HG03139 (cell line): ENCODE measurements around the gene PAQR3.

Experiments
- ATAC-seq: cut with Tn5 transposase; IDR thresholded peaks from one replicate; pipeline ENCODE4 v1.9.1; 2021; ENCODE audit not compliant: unreplicated experiment

PAQR3 gene, protein sequence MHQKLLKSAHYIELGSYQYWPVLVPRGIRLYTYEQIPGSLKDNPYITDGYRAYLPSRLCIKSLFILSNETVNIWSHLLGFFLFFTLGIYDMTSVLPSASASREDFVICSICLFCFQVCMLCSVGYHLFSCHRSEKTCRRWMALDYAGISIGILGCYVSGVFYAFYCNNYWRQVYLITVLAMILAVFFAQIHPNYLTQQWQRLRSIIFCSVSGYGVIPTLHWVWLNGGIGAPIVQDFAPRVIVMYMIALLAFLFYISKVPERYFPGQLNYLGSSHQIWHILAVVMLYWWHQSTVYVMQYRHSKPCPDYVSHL

DNA sequence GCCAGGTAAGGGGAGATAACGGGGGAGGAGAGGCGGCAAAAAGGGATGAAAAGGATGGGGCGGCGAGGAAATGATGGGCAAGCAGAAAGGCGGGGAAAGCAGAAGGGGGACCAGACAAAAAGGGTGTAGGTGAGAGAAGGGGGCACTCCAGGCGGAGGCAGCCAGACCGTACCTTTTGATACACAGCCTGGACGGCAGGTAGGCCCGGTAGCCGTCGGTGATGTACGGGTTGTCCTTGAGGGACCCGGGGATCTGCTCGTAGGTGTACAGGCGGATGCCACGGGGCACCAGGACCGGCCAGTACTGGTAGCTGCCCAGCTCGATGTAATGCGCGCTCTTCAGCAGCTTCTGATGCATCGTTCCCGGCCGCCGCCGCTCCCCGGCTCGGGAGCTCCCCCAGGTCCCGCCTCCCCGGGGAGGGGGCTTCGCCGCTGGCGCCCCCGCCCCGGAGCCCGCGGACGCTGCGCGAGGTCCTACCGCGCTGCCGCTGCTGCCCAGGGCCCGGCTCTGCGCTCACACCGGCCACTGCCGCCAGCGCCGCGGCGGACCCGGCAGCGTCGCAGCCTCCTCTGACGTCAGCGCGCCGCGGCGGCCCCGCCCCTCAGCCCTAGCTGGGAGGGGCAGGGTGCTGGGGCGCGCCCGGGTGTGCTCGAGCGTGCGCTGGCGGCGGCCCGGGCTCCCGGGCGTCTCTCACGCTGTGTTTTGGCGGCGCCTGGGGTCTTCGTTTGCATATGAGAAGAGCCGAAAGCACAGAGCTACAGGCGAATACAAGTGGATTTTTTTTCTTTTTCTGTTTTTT, at the start of gene PAQR3:
Gene PAQR3 (minus strand): TSS at position 571 of the 799 bp plus-strand sequence. CDS start 214 bp downstream, at position 357.
- ATAC-seq: peak; percentile 97

DNA sequence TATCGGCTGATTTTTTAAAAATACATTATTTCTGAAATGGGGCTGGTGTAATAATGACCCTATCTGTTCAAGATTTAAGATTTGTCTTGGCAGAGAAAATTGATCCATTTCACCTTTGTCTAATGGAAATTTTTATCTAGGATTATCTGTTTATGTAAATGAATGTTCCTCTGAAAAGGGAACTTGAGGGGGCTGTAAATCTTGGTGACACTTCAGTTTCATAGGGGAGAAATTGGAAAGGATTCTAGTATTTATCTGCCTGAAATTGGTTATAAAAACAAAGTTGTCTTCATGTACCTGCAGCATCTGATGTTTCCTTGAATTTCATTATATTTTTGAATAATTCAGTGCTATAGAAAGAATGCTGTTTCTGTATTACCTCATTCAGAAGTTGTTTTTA, 48.4 kb upstream of the PAQR3 start:
- no peak for ATAC-seq

DNA sequence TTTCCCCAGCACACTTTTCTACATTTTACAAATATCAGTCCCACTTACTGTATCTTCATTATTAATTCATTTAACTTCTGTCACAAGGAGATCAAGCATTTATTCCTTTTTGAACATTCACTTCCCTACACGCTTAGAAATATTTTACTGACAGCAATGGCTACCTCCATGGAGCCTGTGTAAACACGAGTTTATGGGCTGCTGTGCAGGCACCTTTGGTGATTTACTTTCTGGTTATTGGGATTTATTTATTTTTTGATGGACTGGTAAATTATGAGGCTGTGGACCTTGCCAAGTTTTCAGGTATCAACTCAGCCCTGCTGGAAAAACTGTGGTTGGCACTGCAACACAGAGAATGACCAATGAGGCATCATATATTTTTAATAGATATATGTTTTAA, 45.4 kb upstream of the PAQR3 start:
- ATAC-seq: no peak

DNA sequence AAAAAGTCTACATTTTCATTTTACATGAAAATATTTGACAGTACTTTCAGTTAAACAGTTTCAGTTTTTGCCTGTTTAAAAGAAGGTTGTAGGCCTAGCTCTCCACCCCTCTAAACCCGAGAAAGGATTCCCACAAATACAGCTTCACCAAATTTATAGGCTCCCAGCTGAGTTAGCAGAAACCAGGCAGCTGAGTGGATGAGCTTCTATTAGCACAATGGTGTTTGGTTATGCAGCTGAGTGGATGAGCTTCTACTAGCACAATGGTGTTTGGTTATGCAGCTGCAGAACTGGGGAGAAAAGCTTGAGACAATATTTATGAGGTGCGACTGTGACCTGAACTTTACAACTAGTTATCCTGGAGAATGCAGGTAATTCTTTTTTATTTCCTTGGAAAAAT, 36.6 kb upstream of the PAQR3 start:
- no peak for ATAC-seq

DNA sequence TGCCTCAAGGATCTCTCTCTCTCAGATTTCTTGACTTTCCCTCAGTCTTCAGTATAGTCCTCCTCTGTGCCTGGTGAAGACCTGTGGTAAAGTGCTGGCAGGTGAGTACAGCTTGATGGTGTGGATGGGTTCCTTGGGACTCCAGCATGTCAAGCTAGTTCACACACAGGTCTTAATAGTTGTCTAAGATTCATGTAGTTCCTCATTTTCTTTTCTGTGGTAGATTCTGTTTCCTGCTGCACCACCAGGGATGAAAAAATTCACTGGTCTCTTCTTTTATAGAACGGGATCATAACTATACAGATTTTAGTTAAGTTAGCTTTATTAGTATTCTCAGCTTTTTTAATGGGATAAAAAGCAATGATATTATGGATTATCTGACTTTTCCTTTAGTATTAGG, 32.5 kb upstream of the PAQR3 start:
- no peak for ATAC-seq

DNA sequence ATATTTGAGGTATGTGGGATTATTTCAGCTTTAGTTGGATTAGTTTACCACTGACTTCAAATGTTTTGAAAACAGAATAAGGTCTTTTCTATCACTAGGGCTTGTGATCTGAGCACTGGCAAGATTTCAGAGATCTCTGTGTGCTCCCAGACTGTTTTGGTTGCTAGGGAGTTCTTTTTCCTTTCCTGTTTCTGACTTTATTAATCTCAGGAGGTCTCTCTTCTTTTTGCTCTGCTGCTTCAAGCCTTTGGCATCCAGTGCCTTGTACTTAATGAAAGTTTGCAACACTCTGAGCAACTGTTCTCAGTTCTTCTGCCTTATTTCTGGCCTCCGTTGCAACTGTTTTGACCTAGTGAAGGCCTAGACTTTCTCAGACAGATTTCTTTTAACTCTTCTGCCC, 32.1 kb upstream of the PAQR3 start:
- ATAC-seq: no peak

DNA sequence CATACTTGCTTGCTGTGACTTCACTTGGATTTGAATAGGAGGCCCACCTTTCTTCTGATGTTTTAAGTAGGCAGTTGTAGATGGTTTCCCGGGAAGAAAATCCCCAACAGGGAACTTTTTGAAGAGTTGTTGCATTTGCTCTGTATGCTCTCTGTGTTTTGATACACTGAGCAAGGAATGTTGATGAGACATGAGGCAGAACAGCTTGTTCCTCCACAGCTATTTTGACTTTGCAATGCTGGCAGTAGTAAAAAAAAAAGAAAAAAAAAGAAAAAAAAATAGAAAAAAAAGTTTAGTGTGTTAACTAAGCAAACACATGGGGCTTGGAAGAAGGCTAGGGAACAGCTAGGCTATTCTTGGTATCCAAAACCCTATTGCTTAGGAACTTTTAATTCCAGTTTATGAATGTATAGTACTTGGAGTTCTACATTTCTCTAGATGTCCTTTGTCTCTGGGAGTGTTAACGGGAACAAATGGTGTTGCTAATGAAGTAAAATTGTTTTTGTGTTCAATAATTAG, 23.4 kb upstream of the PAQR3 start:
- ATAC-seq: no peak

DNA sequence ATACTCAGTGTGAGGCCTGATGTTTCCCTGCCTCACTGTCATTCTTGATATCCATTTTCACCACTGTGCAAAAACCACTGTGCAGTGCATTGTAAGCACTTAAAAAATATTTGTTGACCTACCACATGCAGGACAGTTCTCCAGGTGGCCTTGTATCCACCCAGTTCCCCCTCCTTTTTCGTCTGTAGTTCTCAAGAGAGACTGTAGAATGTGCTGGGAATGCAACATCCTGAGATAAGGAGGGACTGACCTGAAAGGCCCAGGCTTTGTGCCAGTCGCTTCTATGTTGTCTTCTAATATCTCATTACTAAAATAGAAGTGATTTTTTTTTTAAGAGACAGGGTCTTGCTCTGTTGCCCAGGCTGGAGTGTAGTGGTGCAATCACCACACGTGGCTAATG, 21.7 kb upstream of the PAQR3 start:
- no peak for ATAC-seq

DNA sequence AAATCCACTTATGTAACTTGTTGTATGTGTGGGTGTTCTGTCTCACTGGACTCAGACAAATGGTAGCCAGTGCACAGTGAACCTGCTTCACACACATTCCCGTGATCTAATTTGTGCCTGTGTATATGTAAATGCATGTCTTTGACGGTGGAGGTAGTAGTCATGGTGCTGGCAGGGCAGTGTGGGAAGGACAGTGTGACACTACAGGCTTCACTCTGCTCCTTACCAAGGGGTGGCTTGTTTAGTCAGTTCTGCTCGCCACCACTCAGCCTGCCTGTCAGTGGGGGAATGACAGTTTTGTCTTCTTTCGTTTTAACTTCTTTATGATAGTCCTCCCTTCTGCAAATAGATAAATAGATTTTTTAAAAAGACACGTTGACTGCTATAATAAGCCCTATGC, 17.7 kb upstream of the PAQR3 start:
- no peak for ATAC-seq

DNA sequence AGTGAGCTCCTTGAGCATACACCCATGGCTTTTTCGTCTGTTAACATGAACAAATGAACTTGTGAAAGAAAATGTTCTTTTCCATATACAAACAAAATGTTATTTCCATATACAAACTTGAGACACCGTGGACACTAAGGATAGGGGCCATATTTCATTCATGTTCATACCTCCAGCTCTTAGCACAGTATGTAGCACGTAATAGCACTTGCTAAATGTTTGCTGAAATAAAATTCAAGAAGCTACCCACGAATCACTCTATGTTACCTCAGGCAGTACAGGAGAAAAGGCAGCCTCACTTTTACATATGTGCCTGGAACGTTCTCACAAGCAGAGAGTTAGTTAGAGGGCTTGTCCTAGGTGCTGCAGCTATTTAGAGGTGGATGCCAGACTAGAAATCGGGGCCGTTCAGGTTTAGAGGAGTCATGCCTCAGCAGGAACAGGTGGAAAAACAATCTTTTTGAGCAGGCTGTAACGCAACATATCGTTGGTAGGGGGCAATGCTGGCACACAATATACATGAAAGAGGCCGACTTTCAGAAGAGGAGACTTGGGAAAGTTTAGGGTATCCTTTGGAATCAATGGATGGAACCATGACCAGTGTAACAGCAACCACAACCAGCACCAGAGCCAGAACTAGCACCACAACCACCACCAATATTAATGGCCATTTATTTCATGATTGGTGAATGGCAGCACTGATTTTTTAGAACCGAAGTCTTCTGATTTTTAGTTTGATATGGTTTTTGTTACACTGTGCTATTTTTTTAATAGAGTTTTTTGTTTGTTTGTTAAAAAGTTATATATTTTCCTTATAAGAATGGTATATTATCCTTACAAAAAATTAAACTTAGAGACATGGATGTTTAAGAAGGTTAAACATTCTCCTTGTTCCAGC, 14.8 kb upstream of the PAQR3 start:
- ATAC-seq: no peak

DNA sequence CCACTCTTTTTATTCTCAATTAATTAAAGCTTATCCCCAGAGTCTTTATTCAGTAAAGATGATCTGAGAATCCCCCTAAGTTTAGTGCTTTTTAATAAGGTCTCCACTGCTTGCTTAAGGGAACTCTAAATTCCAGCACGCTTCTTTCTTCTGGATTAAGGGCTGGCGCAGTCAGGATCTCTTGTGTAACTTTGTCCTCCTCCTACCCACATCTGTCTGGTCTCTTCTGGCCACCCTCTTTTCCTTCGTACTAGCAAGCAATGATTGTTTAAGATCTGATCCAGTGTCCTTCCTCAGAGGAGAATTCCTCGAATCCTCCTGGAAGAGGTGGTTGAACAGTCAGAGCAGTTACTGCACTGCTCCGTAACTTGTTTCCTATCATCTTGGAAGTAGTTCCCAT, 14.0 kb upstream of the PAQR3 start:
- no peak for ATAC-seq

DNA sequence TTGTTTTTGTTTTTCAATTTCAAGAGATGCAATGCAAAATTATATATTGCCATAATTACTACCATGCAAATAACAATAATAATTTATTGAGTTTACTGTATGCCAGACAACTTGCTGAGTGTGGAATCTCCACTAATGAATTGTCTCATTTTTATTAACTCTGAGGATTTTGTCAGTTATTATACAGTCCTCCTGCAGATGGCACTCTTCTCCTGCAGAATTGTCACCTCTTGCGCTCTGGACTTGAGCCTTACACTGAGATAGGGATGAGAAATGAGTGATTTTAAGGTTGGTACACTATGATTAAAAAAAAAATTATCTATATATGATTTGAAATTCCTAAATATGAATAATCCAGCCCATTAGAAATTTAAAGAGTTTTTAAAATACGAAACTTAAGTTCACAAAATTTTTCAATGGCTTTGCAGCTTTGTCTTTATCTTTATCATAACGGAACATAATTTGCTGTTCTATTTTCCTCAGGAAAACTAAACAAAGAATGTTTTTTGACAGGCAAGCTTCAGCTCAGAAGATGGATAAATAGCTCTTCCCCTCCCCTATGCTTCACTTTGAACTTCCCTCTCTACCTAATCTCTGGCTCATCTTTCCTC, 12.7 kb upstream of the PAQR3 start:
- ATAC-seq: peak; percentile 69

DNA sequence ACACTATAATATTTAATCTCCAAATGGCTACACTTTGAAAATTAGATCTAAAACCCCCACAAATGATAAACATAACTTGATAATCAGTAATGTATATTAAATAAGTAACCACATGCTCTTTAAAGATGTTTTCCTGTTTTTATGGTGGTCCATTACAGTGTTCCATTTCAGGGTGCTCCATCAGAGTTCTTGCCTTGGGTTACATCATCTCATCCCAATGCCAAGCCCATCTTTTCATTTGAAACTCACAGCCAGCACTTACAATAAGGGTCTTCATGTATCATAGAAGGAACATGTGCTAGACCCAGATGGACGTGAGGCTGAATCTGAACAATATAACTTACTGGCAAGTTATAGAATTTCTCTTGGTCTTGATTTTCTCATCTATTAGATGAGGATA, 10.5 kb upstream of the PAQR3 start:
- ATAC-seq: no peak

DNA sequence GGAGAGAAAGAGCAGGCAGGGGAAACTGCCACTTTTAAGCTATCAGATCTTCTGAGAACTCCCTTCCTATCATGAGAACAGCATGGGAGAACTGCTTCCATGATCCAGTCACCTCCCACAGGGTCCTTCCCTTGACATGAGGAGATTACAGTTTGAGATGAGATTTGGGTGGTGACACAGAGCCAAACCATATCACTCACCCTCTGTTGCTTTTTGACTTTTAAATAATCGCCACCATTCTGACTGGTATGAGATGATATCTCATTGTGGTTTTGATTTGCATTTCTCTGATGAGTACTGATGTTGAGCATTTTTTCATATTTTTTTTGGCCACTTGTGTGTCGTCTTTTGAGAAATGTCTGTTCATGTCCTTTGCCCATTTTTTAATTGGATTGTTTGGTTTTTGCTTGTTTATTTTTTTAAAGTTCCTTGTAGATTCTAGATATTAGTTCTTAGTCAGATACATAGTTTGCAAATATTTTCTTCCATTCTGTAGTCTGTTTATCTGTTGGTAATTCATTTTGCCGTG, 6.5 kb upstream of the PAQR3 start:
- no peak for ATAC-seq

DNA sequence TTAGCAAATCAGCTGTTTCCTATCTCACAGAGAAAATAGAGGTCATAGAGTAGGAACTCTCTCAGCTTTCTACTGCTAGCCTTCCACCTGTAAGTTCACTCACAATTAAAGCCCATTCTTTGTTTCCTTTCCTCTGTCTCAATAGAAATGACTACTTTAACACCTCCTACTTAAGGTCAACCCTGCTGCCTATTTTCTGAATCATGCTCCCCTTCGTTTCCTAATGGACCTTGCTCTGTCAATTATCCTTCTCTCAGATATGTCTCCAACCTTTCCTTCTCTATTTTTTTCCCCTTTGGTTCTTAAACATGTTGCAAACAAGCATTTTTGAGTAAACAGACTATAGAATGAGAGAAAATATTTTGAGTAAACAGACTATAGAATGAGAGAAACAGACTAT, 5.1 kb upstream of the PAQR3 start:
- ATAC-seq: no peak

DNA sequence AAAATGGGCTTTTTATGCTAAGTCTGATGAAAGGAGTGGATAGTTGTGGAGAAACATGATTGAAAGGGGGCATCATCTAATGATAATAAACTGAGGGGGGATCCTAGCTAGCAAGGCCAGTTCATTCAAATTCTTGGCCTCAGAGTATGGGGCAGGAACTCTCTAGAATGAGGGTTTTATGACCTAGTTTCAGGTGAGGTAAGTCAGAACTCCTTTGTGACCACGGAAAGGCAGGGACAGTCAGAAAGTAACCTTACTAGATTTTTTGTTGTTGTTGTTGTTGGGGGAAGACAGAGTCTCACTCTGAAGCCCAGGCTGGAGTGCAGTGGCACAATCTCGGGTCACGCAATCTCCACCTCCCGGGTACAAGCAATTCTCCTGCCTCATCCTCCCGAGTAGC, 1.5 kb upstream of the PAQR3 start:
- ATAC-seq: no peak

DNA sequence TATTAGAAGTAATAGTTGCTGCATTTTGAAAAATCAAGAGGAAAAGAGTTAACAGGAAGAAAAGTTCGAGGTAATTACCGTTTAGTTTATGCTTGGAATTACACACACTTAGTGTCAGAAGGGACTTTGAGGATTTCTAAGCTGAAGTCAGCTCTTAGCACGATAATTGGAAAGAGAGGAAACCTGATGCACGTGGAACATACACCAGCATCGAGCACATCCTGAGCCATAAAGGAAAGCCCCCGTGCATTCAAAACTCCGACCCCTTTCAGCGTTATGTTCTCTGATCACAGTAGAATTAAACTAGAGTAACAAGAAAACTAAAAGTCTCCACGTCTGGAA, 400 bp upstream of the PAQR3 start:
- ATAC-seq: peak; percentile 13

DNA sequence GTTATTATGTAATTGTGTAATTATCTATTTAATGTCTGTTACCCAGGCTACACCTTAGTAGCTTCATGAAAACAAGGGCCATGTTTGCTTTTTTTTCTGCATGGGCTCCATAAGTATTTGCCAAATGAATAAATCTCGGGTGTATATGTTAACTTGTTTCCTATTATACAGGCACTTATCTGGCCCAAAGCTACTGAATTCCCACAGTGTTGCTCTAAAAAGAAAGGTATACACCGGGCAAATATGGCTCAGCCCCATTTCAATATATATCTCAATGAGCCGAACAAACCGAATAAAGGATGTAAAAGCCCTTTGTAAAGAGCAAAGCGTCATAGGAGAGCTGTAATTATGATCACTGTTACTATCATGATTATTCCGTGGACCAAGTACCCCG, 767 bp downstream of the PAQR3 start:
- ATAC-seq: no peak

DNA sequence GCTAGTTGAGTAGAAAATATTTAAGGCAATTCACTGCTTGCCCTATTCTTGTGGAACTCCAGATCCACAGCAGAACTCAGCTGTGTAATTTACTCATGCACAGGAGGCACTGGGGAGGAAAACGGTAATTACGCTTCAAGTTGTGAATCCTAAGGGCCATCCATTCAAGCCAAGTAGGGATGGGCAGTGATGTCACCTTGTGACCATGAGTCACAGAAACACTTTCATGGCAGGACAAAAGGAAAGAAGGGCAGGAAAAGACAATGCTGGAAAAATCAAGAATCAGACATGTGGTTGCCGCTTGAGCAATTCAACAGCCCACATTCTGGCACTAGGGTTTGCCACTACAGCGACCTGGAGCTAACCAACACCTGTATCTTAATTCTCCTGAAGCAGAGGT, 1.4 kb downstream of the PAQR3 start:
- no peak for ATAC-seq

DNA sequence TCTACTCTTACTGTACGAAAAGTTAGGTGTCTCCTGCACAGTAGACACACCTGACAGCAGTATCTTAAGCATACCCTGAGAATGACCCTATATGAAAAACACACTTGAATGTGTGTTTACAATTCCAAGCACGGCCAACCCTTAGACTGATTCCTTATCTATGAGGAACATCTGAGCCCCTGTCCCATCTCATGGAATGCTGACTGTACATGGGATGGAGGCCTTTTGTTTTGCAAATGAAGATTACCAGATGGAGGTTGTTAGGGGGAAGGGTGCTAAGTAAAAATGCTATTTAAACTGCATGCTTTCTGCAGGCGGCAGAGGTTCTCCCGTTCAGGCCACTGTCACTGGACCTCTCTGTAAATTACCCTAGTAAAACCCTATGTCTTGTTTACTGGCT, 2.2 kb downstream of the PAQR3 start:
- ATAC-seq: no peak
